K562 (cell line): ENCODE measurements around the gene TTC28. TPM values are rescaled to one million over a fixed set of nuclear protein-coding genes. Genes with fewer than 3 reads are reported as not detected.

Source experiments
- ATAC-seq: fragments of 200-7000 bp; cut with Tn5 transposase; 3 replicates; pipeline ENCODE4 v1.9.1; 2020; ENCODE audit warnings: moderate library complexity
- BruUV-seq: library from RNA; stranded (reverse); fragments of 400-500 nt; replicated peaks from 2 replicates; lab custom pipeline; 2021; lab: Mats Ljungman, UMichigan
- CTCF ChIA-PET: fragments of 300-600 bp; formaldehyde crosslinking; extraction: SDS; loops from one replicate; lab custom pipeline; 2021; ENCODE audit warnings: low intra/inter-chr PET ratio; lab: Yijun Ruan, JAX
- POLR2A ChIA-PET: fragments of 300-600, 350-650 bp; sonication (Branson Sonifier 250); formaldehyde crosslinking; extraction: SDS; loops from one replicate; lab custom pipeline; 2021; ENCODE audit warnings: antibody characterized with exemption, inconsistent platforms; lab: Yijun Ruan, JAX
- DNase-seq, 4 experiments: peaks; one replicate each; pipeline versions ENCODE4 v3.0.0 to v3.0.0-alpha.2; 2011 to 2018; ENCODE audit warnings: low spot score in 3 of 4, mixed read lengths in 3 of 4; ENCODE audit errors: extremely low read depth in 1 of 4
- FAIRE-seq: peaks from 2 replicates; lab custom pipeline; 2011; peaks lifted over from hg19 to GRCh38; lab: Jason Lieb, UNC
- H2AFZ ChIP-seq: 2 replicates; pipeline ENCODE4 v1.6.0; 2011; ENCODE audit warnings: low read depth, low read length, control low read depth, inconsistent platforms
- H3K27ac ChIP-seq: fragments of 200-600 bp; 3 replicates; pipeline ENCODE4 v1.8.0; 2011; ENCODE audit warnings: low read depth, mild to moderate bottlenecking, control low read depth, inconsistent platforms, low read length, moderate library complexity, mixed read lengths; ENCODE audit errors: extremely low read depth
- H3K27me3 ChIP-seq, 2 experiments: fragments of 300-600 bp in 1 of 2; 2 replicates in 1 of 2; 3 replicates in 1 of 2; pipeline versions ENCODE4 v1.6.0 to v1.8.0; 2011; ENCODE audit warnings: inconsistent platforms in 2 of 2, low read length in 2 of 2, mild to moderate bottlenecking in 1 of 2, mixed read lengths in 1 of 2, moderate library complexity in 1 of 2; ENCODE audit not compliant: control insufficient read depth in 2 of 2, insufficient read depth in 2 of 2
- H3K36me3 ChIP-seq: fragments of 300-600 bp; 3 replicates; pipeline ENCODE4 v1.8.0; 2011; ENCODE audit warnings: mild to moderate bottlenecking, low read length, inconsistent platforms; ENCODE audit not compliant: control insufficient read depth, insufficient read depth
- H3K4me1 ChIP-seq, 2 experiments: fragments of 200-600 bp in 1 of 2; replicated peaks in 1 of 2; 2 replicates in 1 of 2; 3 replicates in 1 of 2; pipeline versions ENCODE4 v1.5.1 to v1.8.0; 2011; ENCODE audit warnings: inconsistent platforms in 2 of 2, low read length in 2 of 2, mild to moderate bottlenecking in 1 of 2, mixed read lengths in 1 of 2, moderate library complexity in 1 of 2; ENCODE audit not compliant: control insufficient read depth in 2 of 2, insufficient read depth in 2 of 2
- H3K4me2 ChIP-seq: 2 replicates; pipeline ENCODE4 v1.6.1; 2011; ENCODE audit warnings: low read length, control low read depth, inconsistent platforms, mixed read lengths; ENCODE audit not compliant: insufficient read depth
- H3K4me3 ChIP-seq: fragments of 200-600 bp; sonication (generic), shearing (Covaris generic); 2 replicates; pipeline ENCODE4 v1.5.1; 2016; ENCODE audit warnings: control low read depth, inconsistent platforms
- H3K79me2 ChIP-seq: fragments of 200-600 bp; 3 replicates; pipeline ENCODE4 v1.8.0; 2011; ENCODE audit warnings: low read length, inconsistent platforms; ENCODE audit not compliant: control insufficient read depth, insufficient read depth
- H3K9ac ChIP-seq, 2 experiments: 2 replicates each; pipeline versions ENCODE4 v1.6.0 to v1.6.1; 2011; ENCODE audit warnings: low read depth in 2 of 2, low read length in 2 of 2, control low read depth in 1 of 2, inconsistent platforms in 1 of 2, mild to moderate bottlenecking in 1 of 2, mixed read lengths in 1 of 2; ENCODE audit not compliant: insufficient read depth in 1 of 2
- H3K9me1 ChIP-seq: one replicate; pipeline ENCODE4 v1.6.0; 2011; ENCODE audit warnings: inconsistent platforms, mild to moderate bottlenecking, low read length, moderate library complexity; ENCODE audit not compliant: control insufficient read depth, insufficient read depth
- H3K9me3 ChIP-seq: replicated peaks from 2 replicates; pipeline ENCODE4 v1.5.1; 2011; ENCODE audit warnings: low read depth, low read length, inconsistent platforms; ENCODE audit not compliant: control insufficient read depth, insufficient read depth
- H4K20me1 ChIP-seq: replicated peaks from 2 replicates; pipeline ENCODE4 v1.6.1; 2011; ENCODE audit warnings: low read length, inconsistent platforms, mixed read lengths; ENCODE audit not compliant: control insufficient read depth, insufficient read depth
- CHCHD3 ChIP-seq: fragments of 250-450 bp; sonication (Bioruptor Pico); IDR thresholded peaks from 2 replicates; pipeline ENCODE4 v2.1.2; 2022; ENCODE audit warnings: mild to moderate bottlenecking
- DLX4 ChIP-seq: fragments of 250-450 bp; sonication (Bioruptor Pico); IDR thresholded peaks from 2 replicates; pipeline ENCODE4 v1.6.1; 2021; ENCODE audit warnings: mild to moderate bottlenecking
- HDAC3 ChIP-seq: fragments of 450-650 bp; IDR thresholded peaks from 2 replicates; pipeline ENCODE4 v1.6.1; 2018; ENCODE audit warnings: borderline replicate concordance, mild to moderate bottlenecking, moderate library complexity; ENCODE audit not compliant: partially characterized antibody
- HES1 ChIP-seq: fragments of 450-650 bp; IDR thresholded peaks from 2 replicates; pipeline ENCODE4 v1.6.1; 2016; ENCODE audit warnings: low read depth, mild to moderate bottlenecking, moderate library complexity
- KLF10 ChIP-seq: fragments of 250-450 bp; sonication (Bioruptor Pico); IDR thresholded peaks from 2 replicates; pipeline ENCODE4 v1.6.1; 2021; ENCODE audit warnings: matching md5 sums
- MYC ChIP-seq, 2 experiments: fragments of 250-450 bp in 1 of 2; sonication (Bioruptor Pico) in 1 of 2; IDR thresholded peaks; 2 replicates each; pipeline versions ENCODE4 v1.5.1 to v1.6.1; 2012 to 2021; ENCODE audit warnings: low read depth in 2 of 2, borderline replicate concordance in 1 of 2, improper control_type of control experiment in 1 of 2, low read length in 1 of 2, mild to moderate bottlenecking in 1 of 2, moderate library complexity in 1 of 2
- RBM15 ChIP-seq: fragments of 200-400 bp; formaldehyde crosslinking; IDR thresholded peaks from 2 replicates; pipeline ENCODE4 v1.6.1; 2018; ENCODE audit warnings: mild to moderate bottlenecking, low read length, moderate library complexity; ENCODE audit not compliant: insufficient read depth
- SIRT6 ChIP-seq: IDR thresholded peaks from one replicate; pipeline ENCODE4 v1.6.1; 2012; ENCODE audit warnings: low read depth, mild to moderate bottlenecking, control low read depth, inconsistent platforms, low read length, moderate library complexity
- TAF1 ChIP-seq: IDR thresholded peaks from 2 replicates; pipeline ENCODE4 v1.6.1; 2011; ENCODE audit warnings: mild to moderate bottlenecking, low read length, moderate library complexity; ENCODE audit not compliant: insufficient read depth, control insufficient read depth, severe bottlenecking; ENCODE audit errors: extremely low read depth
- ZBTB40 ChIP-seq, 2 experiments: fragments of 450-650 bp in 1 of 2; sonication (generic) in 1 of 2; formaldehyde crosslinking in 1 of 2; IDR thresholded peaks; 2 replicates each; pipeline versions ENCODE4 v1.7.1 to v1.9.0; 2016 to 2022; ENCODE audit warnings: inconsistent platforms in 1 of 2, mild to moderate bottlenecking in 1 of 2, missing genetic modification reagents in 1 of 2
- ZNF146 ChIP-seq: IDR thresholded peaks from one replicate; pipeline ENCODE4 v1.6.1; 2018; ENCODE audit warnings: missing compliant biosample characterization; ENCODE audit not compliant: unreplicated experiment
- ZNF274 ChIP-seq: IDR thresholded peaks from 2 replicates; pipeline ENCODE4 v1.6.1; 2011; ENCODE audit warnings: low read depth, mild to moderate bottlenecking, low read length, moderate library complexity, borderline replicate concordance
- WGBS: fragments of 100-300 bp; shearing (Covaris generic); methylation state at CpG from one replicate; pipeline ENCODE4 v1.1.6; 2016; ENCODE audit warnings: low coverage, mixed read lengths; ENCODE audit not compliant: insufficient coverage; ENCODE audit errors: missing lambda C conversion rate; 5-methylcytosine and 5-hydroxymethylcytosine counted together
- in situ Hi-C: fragments of 300-500 bp; cut with MboI; formaldehyde crosslinking; loops from 4 replicates; pipeline ENCODE4 v1.15.0; 2018; ENCODE audit warnings: inconsistent platforms, mixed read lengths
- intact Hi-C: fragments of 100-400 bp; cut with micrococcal nuclease; formaldehyde crosslinking; loops from 2 replicates; pipeline ENCODE4 v1.14.2; 2022
- polyA plus RNA-seq, 8 experiments: library from polyadenylated mRNA; depleted of rRNA in 4 of 8; stranded (reverse) in 5 of 8; unstranded in 3 of 8; fragments of >200 nt; fragmentation: Nextera tagmentation in 2 of 8; fragmentation: Illumina TruSeq in 1 of 8; extraction: Ambion mirVana in 2 of 8; extraction: Trizol in 1 of 8; gene quantifications; 2 replicates each; pipeline versions ENCODE4 v1.2.1 to v1.2.3, GENCODE V29; 2011 to 2014; ENCODE audit warnings: inconsistent platforms in 1 of 8, missing spikeins in 1 of 8
- total RNA-seq, 7 experiments: library from RNA; depleted of rRNA in 6 of 7; stranded (reverse); fragments of >200 nt in 6 of 7; fragmentation: Illumina TruSeq in 2 of 7; extraction: Trizol in 2 of 7; gene quantifications; 2 replicates each; pipeline versions ENCODE4 v1.2.1 to v1.2.3, GENCODE V29; 2011 to 2021; ENCODE audit warnings: low replicate concordance in 1 of 7

TTC28 gene
- total and polyA plus RNA-seq, 9 of the 15 experiments (the other 6 are each of a cell fraction or from before 2014, with no cell fraction given): 0.22 to 10.7 (median 3.1) TPM

GRCh38 chr22:28093711-28094110 is 585.9 kb downstream of the TTC28 start:
- no peak overlapping the region for H3K9ac ChIP-seq
- H4K20me1 ChIP-seq: no peaks in the 10 kb centered on the region
- no peaks in the 10 kb centered on the region for H3K9me3 ChIP-seq
- no peak overlapping the region for H3K4me2 ChIP-seq
- DNase-seq: no peak
- no peak for ATAC-seq
- no peak overlapping the region for H2AFZ ChIP-seq
- no peak overlapping the region for H3K4me3 ChIP-seq
- FAIRE-seq: no peak
- in situ Hi-C loops: no loop called here
- H3K9me1 ChIP-seq: no peaks in the 10 kb centered on the region
- TF ChIP-seq KLF10 (no peak), ZBTB40 (IDR thresholded peaks at IDR 0.05) (no peak), ZBTB40 (CRISPR knock-in tag; IDR thresholded peaks at IDR 0.05) (no peak), ZNF274 (no peak), HDAC3 (no peak), SIRT6 (no peak), CHCHD3 (CRISPR knock-in tag) (no peak), HES1 (no peak), MYC (IDR thresholded peaks at IDR 0.05; ENCODE audit: low read depth, low read length) (no peak), MYC (CRISPR knock-in tag; IDR thresholded peaks at IDR 0.05; ENCODE audit: borderline replicate concordance, low read depth) (no peak), RBM15 (no peak), DLX4 (no peak), ZNF146 (CRISPR knock-in tag) (no peak), TAF1 (no peak)
- 100% methylated on average over 1 of the region's 1 CpG for WGBS
- POLR2A ChIA-PET: interaction anchor here (1.1 kb wide), 1 partner anchor 31 kb away, joined by 6 read pairs; no protein-coding TSS in a partner anchor
- H3K27ac ChIP-seq: no peak overlapping the region
- BruUV-seq: no TSS peak
- no peaks in the 10 kb centered on the region for H3K27me3 ChIP-seq
- no peaks in the 10 kb centered on the region for H3K4me1 ChIP-seq
- intact Hi-C loops: no loop called here
- no peaks in the 10 kb centered on the region for H3K79me2 ChIP-seq
- CTCF ChIA-PET: no interaction called here
- H3K36me3 ChIP-seq: no peaks in the 10 kb centered on the region
